Dedifferentiated amniotic fluid mesenchymal stem cell (primary cell): Measurements from ENCODE around the gene C2CD3.

Source experiments
- DNase-seq: peaks from one replicate; pipeline ENCODE4 v3.0.0-alpha.2; 2016; ENCODE audit errors: extremely low spot score

Gene C2CD3

DNA sequence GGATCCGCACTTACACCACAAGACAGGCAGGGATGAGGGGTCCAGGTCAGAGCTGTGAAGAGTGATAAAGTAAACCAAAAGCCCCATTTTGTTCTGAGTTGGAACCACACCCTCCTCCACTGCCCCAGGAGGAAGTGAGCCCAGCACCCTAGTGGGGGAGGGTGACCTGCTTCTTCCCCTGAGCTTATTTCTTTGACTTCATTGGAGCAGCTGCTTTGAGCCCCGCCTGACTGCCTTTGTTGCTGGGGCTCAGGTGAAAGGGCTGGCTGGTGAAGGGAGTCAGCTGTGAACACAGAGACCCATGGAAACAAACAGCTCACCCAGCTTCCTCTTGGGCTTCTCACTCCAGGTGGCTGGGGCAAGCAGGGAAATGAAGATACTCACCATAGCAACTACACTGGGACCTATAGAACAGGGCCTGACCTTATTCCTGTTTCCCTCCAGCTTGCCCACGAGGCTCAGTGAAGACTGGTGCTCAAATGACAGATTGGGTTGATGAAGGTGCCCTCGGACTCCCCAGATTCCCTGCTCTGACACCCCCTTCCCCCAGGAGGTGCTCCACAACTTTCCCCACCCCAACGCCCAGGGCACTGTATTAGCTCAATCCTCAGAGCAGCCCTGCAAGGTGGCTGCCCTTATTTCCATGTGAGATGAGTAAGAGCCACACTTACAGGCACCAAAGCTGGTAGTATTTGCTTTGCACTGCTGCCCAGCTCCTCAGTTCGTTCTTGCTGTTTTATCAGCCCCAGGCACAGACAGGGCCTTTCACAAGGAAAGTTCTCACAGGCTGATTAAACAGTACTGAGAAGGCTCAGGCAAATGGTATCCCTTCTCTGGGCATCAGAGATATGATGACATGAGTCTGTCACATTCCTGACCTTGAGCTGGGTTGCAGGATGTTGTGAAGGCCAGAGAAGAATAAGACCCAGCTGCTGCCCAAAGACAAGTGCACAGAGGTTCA, 190.5 kb downstream of the C2CD3 start:
- no peak for DNase-seq

DNA sequence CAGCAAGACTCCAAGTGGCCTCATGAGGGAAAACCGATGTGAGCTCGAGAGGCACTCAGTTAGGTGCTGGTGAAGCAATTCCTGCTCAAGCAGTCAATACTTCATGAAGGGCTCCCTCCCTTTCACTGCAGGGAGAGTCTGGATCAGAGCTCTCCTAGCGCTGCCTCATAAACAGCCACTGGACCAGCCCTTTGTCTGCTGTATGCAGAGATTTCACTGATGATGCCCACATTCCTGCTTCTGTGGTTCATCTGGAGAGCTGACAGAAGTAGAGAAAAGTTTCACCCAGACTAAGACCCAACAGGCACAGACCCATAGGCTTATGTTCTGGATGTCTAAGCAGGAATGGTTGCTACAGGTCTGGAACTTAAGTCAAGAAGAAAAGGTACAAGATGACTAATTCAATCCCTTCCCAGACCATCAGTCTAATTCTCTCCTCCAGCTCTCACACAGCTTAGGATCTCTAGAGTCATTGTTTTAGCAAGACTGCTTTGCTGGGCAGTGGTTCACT, 192.2 kb downstream of the C2CD3 start:
- DNase-seq: peak; percentile 25

DNA sequence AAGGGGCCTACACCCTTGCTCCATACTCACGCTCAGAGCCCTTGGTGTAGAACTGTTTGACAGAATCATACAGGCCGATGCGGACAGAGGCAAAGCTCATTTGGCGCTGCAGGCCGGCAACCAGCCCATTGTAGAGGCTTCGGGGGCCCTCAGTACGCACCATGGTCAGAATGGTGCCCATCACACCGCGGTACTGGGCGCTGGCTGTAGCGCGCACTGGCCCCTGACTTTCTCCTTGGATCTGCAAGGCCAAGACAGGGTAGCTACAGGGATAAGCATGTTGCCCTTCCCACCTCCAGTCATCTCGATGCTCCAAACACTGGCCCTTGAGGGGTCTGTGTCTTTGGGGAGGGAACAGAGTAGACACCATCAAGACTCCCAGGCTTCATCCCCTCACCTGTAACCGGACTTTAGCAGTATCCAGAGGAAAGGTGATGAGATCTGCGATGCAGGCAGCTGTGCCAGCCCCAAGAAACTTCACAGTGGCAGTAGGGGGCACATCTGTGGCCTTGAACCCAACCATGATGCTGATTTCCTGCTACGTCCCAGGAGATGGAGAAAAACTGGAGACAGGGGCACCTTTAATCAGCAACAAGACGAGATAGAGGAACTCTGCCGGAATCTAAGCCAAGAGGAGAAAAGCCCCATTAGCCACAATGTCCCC, 192.8 kb downstream of the C2CD3 start:
- no peak for DNase-seq

DNA sequence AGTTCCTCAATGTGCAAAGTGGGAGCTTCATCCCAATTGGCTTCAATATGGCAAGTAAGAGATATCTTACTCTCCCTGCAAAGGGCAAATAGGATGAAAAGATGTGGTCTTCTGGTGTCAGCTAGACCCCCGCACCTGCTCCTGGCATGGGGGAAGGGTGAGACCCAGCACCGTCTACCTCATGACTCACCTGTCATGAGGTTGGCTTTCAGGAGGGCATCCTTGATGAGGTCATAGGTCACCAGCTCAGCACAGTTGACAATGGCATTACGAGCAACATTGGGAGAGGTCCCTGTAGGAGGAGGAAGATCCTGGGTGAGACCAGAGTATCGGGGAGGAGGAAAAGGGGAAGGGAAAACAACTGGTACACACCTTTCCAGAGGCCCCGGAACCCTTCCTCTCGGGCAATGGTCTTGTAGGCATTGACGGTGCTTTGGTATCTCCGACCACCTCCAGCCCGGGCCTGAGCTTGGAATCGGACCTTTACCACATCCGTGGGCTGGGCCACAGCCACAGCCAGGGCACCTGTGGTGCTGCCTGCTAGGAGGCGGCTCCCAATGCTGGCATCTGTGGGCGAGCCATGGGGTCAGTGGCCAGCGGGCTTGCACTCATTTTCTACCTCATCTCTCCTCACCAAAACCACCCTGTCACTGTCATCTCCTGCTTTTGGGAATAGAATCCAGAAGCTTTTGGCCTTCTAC, 194.2 kb downstream of the C2CD3 start:
- no peak for DNase-seq

DNA sequence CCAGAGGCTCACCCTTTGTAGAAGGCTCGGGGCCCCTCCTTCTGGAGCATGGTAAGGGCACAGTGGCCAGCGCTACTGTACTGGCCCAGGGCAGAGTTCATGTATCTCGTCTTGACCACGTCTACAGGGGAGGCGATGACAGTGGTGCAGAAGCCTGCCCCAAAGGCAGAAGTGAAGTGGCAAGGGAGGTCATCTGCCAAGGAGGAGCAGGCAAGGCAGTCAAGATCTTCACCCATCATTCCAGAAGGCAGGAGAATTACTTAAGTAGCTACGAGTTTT, 195.4 kb downstream of the C2CD3 start:
- no peak for DNase-seq

DNA sequence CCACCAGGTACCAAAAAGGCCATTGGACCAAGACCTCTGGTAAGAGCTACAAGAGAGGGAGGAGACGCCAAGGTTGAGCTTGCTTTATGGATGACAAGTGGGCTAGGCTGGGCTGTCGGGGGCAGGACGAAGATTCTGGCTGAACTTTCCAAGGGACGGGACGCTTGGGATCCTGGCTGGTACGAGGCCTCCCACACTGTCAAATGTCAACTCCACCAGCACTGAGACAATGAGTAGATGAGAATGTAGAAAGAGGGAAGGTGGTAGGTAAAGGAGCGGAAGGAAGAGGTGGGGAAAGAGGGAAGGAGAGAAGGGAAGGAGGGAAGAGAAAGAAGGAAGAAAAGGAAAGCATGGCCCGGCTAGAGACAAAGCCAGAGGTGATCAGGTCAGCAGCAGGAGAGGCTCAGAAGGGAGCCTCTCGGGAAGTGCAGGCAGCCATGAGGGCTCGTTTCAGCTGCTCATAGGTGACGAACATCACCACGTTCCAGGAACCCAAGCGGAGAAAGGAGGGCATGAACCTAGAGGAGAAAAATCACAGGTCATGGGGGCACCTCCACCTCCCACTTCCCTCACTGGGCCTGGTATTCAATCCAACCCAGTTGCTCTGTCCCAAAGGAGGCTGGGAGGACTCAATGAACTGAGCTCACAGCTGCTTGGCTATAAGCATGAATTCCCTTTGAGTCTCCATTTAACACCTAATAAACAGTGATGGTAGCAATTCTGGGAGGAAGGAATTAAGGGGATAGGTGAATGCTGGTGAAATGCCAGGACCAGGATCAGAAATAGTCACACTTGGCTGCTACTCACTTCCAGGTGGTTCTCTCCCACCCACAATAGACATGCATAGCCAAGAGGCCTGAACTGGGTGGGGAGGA, 196.0 kb downstream of the C2CD3 start:
- no peak for DNase-seq

DNA sequence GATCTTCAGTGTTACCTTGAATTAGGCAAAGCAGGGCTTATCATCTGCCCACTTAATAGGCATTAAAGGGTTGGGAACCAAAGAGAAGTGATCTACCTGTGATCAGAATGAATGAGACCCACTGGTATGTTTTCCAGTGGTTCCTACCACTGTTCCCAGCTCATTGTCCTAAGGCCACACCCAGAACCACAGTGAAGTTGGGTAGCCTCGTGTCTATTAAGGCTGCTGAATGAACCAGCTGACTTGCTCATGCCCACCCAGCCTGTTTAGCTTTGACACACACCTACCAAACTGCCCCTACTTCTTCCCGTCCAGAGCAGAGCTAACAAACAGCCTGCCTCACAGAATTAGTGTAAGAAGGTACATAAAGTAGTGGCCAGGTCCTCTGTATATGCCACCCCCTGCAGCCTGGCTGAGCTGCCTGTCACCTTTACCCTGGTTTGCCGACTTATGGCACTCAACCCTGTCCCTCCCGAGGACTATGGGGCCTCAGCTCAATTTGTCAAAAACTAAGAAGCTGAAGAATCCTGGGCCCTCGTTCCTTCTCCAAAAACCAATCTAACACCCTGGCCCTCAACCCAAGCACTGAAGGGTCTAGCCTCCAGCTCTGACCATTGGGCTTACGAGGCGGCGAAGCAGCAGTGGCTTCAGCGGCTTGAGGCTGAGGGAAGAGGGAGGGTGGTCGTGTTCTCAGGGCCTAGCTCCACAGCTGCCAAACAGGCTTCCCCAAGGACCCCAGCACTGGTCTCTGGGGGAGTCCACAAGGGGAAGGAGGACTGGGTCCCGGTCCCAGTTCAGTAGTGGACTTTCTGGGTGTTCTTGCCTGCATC, 198.0 kb downstream of the C2CD3 start:
- no peak for DNase-seq

DNA sequence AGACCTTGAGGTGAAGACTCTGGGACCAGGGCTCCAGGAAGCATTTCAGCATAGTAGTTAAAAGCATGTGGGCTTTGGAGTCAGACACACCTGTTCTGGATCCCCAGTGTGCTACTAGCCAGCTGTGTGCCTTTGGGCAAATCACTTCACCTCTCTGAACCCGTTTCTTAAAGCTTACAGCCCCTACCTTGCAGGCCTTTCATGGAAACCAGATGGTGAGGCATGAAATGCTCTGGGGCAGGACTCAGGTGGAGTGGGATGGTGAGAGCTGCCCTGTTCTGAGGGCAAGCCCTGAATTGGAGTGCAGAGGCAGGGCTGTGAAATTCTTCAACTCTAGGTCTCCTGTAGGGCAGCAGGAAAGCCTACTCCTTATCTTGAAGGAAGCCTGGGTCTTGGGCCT, 198.6 kb downstream of the C2CD3 start:
- DNase-seq: no peak

DNA sequence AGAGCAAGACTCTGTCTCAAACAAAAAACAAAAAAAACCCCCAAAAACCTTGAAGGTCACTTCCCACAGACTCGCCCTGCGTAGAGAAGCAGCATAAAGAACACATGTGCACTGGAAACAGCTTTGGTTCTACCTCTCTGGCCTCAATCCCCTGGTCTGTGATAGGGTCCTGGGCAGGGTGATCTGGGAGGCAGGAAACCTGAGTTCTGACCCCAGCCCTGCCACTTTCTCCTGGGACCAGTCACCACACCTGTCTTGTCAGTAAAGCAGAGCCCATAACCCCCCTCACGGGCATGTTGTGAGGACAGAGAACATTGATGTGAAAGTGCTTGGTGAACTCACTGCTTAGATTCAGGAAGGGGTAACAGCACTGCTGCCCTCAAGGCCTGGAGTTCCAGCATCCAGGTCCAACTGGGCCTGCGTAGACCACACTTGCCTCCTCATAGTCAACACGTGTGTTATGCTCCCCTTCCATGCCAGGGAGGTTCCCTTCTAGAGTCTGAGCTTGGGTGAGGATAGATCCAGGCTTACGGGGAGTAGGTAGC, 199.6 kb downstream of the C2CD3 start:
- no peak for DNase-seq

DNA sequence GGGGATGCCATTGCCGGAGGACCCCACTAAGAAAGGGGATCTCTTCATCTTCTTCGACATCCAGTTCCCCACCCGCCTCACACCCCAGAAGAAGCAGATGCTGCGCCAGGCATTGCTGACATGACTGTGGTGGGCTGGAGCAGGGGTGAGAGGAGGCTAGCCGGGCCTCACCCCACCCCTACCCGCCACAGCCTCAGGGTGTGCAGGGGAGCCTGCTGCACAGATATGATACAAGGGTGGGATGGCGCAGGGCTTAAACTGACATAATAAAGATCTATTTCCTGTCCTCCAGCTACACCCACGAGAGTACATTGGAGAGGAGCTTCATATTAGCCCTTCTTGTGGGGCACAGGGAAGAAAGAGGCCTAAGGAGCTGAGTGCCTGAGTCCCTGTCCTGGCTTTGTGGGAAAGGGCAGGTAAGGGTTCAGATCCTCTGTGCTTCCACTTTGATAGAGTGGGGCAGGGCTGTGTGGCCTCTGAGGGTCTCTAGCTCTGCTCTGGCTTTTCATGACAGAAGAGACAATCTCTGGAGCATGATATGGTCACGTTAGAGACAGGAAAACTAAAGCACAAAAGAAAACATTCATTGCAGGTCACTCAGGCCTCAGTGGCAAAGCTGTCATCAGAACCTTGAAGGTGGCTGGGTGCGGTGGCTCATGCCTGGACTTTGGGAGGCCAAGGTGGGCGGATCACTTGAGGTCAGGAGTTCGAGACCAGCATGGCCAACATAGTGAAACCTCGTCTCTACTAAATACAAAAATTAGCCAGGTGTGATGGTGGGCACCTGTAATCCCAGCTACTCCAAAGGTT, 200.6 kb downstream of the C2CD3 start:
- no peak for DNase-seq

DNA sequence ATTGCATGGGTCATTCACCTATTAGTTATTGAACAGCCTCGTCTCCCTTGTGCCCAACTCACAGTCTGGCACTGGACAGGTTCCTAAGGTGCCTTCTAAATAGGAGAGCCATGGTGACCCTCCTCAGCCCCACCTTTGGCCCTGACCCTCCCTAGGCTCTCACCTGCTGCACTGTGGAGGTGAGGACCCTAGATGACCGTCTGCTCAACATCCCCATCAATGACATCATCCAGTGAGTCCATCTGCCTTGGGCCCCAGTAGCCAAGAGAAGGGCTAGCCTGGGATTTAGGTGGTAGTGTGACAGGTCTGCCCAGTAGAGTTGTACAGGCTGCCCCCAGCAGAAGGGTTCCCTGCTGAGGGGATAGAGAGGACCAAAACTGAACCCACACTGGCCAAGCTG, 201.7 kb downstream of the C2CD3 start:
- no peak for DNase-seq

DNA sequence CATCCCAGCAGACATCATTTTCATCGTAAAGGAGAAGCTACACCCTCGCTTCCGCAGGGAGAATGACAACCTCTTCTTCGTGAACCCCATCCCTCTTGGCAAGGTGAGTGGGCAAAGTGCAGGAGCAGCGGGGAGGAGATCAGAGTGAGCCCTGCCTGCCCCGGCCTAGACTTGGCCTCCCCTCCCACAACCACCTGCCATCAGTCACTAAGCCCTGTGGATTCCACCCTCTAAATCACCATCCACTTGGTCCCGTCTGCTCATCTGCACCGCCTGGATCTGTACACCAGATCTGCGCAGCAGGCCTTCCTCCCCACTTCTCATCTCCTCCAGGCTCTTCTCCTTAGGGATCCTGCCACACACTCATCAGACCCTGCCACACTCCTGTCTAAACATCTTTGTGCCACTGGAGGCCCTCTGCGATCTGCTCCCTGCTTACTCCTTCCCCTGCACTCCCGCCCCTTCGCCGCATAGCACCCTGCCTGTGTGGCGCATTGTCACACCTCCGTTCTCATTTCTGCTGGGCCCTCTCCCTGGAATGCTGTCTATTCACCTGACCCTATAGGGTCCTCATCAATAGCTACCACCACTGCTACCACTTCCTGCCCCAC, 202.3 kb downstream of the C2CD3 start:
- DNase-seq: no peak

DNA sequence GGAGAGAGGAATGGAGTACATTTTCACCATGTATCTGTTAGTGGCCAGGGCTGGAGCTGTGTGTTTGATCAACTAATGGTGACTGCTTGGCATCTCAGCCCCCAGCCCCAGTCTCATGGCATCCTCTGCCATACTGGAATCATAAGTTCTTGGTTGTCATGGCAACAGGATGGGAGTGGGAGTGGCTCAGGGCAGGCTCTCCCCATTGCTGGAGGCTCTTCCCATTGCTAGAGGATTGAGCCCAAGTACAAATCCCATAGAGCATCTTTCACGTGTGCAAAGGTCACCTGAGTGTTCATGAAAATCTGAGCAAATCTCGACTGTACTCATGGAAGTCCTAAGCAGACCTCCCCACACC, 205.1 kb downstream of the C2CD3 start:
- no peak for DNase-seq

DNA sequence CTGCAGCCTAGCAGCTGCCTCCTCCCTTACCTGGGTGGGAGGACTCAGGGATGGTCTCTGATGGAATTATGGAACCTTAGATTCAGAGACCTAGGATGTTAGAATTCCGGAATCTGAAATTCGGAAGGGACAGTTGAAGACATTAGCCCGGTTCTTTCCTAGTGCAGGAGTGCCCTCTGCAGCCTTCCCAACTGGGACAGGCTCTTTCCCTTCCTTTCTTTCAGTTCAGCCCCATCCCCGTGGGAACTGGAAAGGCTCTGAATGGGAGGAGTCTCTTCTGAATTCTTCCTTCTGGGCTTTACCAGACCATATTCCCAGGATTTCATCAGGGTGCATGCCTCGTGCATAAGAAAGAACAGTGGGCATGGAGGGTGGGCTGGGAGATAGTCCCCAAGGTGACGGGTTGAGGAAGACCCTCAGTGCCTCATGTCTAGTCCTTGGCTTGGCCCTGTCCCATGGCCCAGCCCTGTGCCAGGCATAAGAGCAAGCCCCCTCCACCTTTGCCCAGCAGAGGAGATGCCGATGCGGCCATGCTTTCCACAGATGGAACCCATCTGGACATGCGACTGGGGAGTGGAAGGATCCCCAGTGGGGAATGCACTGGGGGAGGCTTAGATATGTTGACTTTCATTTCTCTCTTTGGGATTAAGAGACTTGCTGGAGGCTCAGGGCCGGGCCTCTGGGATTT, 205.6 kb downstream of the C2CD3 start:
- no peak for DNase-seq

DNA sequence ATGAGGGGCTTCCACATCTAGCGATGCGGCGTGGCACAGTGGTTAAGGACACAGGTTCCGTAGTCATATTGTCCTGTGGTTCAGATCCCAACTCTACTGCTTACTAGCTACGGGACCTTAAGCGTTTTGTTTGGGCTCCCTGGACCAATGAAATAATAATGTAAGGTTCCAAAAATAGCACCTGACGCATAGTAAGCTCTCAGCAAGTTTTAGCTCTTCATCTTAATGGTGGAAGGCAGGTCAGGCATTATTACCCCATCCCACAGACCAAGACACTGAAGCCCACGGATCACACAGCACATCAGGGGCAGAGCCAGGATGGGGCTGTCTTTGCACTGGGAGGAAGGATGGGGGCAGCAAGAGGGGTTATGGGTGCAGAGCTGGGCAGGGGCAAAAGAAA, 206.9 kb downstream of the C2CD3 start:
- DNase-seq: no peak
